ENCODE results near the gene RTTN.
"Not testable (repeated sequence)": the region's sequence is repeated elsewhere in the genome, so short reads cannot be mapped to it uniquely, and the experiment has no call there.

RTTN gene

DNA sequence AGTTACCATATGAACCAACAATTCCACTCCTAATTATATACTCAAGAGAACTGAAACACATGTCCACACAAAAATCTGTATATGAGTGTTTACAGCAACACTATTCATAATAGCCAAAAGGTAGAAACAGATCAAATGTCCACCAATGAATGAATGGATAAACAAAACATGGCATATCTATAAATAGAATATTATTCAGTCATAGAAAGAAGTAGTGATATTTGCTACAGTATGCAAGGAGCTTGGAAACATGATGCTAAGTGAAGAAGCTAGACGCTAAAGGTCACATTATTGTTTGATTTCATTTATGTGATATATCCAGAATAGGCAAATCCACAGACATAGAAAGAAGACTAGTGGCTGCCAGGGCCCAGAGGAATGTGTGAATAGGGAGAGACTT, 92.0 kb downstream of the RTTN start:
- no peak for DNase-seq

DNA sequence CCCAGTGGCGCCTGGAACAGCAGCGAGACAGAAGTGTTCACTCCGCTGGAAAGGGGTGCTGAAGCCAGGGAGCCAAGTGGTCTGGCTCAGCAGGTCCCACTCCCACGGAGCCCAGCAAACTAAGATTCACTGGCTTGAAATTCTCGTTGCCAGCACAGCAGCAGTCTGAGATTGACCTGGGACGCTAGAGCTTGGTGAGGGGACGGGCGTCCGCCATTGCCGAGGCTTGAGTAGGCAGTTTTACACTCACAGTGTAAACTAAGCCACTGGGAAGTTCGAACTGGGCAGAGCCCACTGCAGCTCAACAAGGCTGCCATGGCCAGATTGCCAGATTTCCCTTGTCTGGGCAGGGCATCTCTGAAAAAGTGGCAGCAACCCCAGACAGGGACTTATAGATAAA, 94.8 kb downstream of the RTTN start:
- intact Hi-C loops (cut with DNase I) = no loop called here

More for the DNA sequence above, 92.0 kb downstream of the RTTN start:
- intact Hi-C loops (cut with DNase I) = no loop called here

DNA sequence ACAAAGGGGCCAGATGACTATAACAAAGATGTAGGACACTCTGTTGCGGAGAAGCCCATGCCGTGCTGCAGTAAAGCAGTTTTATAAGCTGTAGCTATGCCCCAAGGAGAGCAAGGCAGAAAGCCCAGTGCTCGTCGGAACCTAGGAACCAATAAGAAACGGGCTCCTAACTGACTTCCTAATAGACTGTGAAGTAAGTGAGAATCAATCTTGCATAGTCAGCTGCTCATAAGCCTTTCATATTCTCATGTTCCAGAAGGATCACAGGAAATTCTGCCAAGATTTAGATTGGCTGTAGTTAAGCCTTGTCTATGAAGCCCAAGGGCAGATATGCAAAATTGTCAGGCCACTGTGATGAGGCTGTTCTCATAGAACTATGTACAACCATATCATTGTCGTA, 98.4 kb downstream of the RTTN start:
- intact Hi-C loops (cut with DNase I) = no loop called here
- DNase-seq = no peak

More for the DNA sequence above, 94.8 kb downstream of the RTTN start:
- no peak for DNase-seq

DNA sequence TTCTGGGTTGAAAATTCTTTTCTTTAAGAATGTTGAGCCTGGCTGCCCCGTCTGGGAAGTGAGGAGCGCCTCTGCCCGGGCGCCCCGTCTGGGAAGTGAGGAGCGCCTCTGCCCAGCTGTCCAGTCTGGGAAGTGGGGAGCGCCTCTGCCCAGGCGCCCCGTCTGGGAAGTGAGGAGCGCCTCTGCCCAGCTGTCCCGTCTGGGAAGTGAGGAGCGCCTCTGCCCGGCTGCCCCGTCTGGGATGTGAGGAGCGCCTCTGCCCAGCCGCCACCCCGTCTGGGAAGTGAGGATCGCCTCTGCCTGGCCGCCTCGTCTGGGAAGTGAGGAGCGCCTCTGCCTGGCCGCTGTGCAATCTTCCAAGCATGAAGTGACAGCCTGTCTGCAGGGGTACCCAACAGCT, 102.6 kb downstream of the RTTN start:
- DNase-seq; intact Hi-C loops (cut with DNase I): not testable (repeated sequence)

DNA sequence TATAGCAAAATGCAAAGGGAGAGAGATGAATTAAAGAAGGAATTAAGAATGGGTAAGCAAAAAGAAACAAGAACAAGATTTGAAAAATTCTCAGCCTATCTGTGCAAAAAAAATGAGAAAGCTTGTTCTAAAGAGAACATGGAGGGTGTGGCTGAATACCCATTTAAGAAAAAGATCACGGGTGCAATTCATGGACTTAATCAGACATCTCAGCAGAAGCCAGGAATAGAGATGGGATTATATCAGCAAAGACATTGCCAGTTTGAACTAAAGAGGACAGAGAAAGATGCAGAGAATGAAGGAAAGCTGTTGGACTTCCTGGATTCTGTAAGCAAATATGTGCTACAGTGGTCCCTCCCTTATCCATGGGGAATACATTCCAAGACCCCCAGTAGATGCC, 115.6 kb downstream of the RTTN start:
- no peak for DNase-seq
- intact Hi-C loops (cut with DNase I) = loop anchor here (10.0 kb wide), 1 partner anchor 1245 kb away; no protein-coding TSS in a partner anchor

DNA sequence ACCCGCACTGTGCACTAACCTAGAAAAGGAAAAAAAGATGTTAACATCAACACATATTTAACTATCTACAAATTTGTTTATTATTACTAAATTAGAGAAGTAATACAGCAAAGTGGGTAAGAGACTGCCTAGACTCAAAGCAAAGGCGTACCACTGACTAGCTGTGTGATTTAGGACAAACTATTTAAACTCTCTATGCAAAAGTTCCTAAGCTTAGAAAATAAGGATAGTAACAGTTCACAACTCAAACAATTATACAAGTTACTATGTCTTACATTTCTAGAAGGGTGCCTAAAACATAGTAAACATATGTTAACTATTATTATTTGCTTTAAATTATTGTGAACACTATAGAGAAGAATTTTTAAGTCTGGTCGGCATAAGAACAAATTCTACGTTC, 119.4 kb downstream of the RTTN start:
- intact Hi-C loops (cut with DNase I) = loop anchor here (10.0 kb wide), 1 partner anchor 1241 kb away; no protein-coding TSS in a partner anchor
- DNase-seq = no peak

DNA sequence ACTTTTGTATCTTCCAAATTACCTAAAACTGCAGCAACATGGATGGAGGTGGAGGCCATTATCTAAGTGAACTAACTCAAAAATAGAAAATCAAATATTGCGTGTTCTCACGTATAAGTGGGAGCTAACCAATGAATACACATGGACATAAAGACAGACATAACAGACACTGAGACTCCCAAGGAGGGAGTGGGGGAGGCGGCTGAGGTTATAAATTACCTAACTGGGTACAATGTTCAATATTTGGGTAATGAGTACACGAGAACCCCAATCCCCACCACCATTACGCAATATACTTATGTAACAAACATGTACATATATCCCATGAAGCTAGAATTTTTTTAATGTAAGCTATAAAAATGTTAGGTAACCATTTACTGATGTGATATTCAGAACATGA, 119.8 kb downstream of the RTTN start:
- no peak for DNase-seq
- intact Hi-C loops (cut with DNase I) = loop anchor here (10.0 kb wide), 1 partner anchor 1241 kb away; no protein-coding TSS in a partner anchor

DNA sequence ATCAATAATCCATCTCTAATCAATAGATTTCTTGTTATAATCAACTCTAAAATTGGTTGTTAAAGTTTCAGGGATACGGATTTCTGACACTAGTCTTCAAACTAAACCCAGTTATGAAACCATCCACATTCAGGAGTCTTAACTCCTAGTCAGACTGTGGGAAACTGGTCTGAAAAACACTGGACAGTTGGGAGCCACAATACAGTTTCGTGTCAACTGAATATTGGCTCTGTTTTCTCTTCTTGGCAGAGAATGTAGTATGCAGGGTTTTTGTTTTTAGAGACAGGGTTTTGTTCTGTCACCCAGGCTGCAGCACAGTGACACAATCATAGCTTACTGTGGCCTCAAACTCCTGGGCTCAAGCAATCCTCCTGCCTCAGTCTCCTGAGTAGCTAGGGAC, 123.1 kb downstream of the RTTN start:
- intact Hi-C loops (cut with DNase I) = loop anchor here (10.0 kb wide), 1 partner anchor 1238 kb away; no protein-coding TSS in a partner anchor
- no peak for DNase-seq

DNA sequence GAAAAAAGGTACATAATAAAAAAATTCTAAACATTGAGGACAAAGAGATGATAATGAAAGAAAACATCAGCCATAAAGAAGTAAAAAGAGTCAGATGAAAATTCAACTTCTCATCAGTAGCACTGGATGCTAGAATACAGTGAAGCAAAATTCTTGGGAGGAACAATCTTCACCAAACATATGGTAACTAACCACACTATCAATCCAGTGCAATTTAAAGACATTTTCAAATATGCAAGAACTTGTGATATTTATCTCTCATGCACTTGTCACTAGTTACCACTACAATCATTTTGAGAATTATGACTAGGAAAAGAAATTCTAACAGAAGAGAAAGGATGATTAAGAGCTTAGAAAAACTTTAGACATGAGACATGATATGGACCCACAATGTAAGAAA, 127.4 kb downstream of the RTTN start:
- intact Hi-C loops (cut with DNase I) = no loop called here
- no peak for DNase-seq

DNA sequence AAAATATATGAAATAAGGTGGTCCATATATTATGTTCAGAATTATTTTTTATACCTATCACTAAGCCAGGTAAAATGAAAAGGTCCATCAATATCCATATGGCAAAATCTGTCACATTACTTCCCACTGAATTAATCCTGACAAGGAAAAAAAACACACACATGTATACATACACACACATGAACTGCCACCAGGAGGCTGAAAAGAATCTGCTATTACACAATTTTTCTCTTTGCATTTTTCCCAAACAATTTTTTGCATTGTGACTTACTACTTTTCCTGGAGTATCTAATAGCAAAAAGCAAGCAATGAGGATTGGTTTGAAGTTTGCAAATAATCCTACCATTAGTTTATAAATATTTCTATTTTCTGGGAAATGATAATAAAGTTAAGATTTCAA, 129.6 kb downstream of the RTTN start:
- no peak for DNase-seq
- intact Hi-C loops (cut with DNase I) = no loop called here

DNA sequence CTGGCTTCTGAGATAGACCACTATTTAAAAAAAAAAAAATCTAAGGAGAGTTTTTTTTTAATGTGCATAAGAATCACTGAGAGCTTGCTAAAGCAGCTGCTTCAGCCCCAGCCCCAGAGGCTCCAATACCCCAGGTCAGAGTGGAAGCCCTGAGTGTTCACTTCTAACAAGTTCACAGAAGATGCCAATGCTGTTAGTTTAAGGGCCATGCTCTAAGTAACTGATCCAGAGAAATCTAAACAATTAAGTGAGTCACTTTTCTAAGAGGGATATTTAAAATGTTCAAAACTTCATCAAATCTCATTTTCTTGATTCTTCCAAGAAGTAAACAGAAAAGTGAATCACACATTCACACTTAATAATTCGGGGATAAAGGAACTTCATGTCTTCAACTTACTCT, 131.4 kb downstream of the RTTN start:
- intact Hi-C loops (cut with DNase I) = no loop called here
- DNase-seq = no peak

DNA sequence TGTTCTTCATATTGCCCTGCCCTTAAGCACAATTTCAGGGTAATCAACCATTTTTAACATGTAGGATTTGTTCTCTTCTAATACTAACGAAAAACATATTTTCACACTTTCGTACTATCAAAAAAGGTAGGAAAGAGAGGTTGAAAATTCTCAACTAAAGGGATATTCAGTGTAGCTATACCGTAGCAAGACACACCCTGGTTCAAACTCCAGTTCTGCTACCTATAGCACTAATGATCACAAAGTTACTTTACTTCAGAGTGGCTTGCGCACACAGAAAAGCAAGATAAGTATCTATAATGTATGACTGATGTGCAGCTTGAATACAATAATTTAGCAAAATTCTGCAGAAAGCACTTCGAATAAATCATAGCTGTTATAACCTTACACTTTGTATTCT, 132.1 kb downstream of the RTTN start:
- DNase-seq = no peak
- intact Hi-C loops (cut with DNase I) = no loop called here

DNA sequence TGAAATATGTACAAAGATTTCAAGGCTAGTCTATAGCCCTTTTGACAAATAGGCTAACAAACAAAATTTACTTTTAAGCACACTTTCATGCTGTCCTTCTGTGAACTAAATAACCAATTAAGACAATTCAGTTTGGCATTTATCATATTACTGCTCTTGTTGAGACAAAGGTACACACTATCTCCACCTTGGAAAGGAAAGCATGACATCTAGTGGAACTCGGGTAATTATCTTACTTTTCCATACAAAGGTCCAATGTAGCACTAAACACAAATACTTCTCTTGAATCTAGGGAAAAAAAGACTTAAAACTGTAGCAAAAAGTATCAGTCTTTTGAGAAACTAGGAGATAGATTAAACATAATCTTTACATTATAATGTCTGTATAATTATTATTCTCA, 132.8 kb downstream of the RTTN start:
- intact Hi-C loops (cut with DNase I) = no loop called here
- no peak for DNase-seq

DNA sequence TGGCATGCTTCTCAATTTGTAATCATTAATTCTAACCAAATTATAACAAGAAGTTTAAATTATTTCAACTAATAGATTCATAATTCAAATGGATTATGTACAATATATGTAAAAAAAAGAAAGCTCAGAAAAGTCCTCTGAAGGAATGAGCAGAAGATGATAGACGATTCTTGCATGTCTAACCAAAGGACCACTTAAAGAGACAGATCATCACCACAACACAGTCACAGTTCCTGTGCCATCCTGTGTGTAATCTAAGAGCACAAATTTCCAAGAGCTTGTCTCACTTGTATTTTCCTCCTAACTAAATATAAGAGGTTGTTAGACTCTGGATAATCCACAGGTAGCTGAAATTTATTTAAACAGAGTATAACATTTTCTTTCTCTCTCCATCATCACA, 135.5 kb downstream of the RTTN start:
- intact Hi-C loops (cut with DNase I) = no loop called here
- no peak for DNase-seq

DNA sequence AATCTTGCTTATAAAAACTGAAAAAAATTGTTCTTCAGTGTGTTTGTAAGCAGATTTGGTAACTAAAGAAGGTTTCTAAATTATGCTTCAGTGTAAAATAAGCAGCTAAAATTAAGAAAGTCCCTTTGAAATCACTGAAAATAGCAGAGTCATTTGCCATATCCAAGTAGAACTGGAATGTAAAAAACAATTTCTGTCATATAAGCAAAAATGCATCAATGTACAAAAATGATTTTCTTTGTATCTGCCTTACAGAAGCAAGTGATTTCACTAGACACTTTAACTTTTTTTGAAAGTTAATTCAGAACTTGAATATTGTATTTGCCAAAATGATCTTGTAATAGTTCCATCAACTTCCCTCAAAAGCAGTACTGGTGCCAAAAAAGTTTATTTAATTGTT, 136.1 kb downstream of the RTTN start:
- DNase-seq = no peak
- intact Hi-C loops (cut with DNase I) = no loop called here

DNA sequence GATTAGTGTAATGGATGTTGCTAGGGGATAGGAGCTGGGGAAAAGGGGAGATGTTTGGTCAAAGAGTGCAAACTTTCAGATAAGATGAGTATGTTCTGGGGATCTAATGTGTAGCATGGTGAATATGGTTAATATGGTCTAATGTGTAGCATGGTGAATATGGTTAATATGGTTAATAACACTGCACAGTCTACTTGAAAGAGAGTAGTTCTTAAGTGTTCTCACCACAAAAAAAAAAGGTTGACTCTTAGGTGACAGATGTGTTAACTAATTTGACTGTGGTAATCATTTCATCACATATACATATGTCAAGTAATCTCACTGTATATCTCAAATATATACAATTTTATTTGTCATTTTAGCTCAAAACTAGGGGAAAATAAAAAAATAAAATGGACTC, 136.5 kb downstream of the RTTN start:
- intact Hi-C loops (cut with DNase I) = no loop called here
- no peak for DNase-seq

DNA sequence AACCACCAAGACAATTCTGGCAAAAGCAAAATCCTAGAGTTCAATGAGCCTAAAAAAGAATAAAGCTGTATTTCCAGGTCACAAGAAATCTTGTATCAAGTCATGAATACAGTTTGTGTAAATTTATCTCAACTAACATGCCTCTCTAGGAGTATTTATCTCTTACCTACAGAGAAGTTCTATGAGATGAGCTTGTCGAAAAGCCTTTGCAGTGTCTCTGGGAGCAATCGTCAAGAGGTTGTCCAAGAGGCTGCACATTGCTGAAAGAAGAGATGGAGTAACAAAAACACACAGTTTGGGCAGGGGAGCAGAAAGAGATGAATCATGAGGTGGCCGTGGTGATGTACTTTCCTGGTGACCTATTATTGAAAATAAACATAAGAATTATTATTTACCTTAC, 145.8 kb downstream of the RTTN start:
- no peak for DNase-seq
- intact Hi-C loops (cut with DNase I) = no loop called here

DNA sequence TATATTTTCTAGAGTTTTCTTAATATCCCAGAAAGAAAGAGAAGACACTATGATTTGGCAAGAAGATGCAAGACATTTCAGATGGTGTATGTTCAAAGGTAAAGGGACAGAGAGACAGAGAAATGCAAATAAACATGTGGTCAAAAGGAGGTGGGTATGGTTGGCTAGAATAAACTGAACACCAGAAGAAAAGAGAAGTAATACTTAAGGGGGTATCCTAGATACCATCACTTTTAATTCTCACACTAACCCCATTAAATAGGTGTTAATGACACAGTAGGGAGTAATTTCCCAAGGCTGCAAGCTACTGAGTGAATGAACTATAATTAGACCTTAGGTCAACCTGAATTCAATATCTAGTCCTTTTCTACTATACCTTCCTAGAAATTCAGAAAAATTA, 146.6 kb downstream of the RTTN start:
- intact Hi-C loops (cut with DNase I) = no loop called here
- no peak for DNase-seq

DNA sequence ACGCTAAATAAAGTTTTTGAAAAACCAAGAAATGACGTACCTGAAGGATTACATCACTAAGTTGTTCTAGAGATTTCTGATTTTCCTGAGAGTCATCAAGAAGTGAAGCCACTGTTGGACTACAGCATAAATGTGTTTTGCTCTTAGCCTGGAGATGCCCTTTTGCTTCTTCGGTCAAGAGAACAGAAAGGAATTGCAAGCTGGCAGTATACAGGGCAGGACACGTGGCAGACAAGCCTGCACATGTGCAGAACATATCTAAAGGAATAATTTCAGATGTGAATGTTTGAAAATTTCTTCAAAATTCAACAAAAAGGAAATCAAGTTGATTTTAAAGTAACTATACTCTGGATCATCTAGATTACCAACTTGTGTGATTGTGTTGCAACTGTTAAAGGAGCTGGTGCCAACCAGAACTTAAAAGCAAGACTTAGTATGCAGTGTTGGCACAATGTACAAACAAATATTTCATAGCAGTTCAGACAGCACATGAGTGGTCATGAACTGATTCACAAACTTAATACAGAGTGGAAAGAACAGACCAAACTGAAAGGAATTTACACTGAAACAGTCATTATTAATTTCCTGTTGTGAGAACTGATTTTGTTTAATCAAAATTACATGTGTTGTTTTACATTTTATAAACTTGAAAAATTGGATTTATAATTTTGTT, 157.4 kb downstream of the RTTN start:
- intact Hi-C loops (cut with DNase I) = no loop called here
- DNase-seq = no peak

DNA sequence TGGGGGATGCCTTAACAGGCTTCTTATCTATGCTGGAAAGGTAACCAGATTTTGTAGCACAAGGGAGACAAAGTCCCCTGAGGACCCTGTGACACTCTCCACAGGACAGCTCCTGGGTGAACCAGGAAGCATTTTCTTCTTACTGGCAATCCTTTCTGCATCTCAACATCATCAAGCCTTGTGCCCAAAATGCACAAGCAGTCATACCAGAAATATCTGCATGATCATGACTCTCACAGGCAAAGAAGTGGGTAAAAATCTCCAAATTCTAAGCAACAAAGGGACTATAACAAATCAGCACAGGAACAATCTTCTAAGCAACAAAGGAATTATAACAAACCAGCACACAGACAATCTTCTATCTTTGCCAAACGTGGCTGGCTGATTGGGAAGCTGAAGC, 158.7 kb downstream of the RTTN start:
- DNase-seq = no peak
- intact Hi-C loops (cut with DNase I) = no loop called here

DNA sequence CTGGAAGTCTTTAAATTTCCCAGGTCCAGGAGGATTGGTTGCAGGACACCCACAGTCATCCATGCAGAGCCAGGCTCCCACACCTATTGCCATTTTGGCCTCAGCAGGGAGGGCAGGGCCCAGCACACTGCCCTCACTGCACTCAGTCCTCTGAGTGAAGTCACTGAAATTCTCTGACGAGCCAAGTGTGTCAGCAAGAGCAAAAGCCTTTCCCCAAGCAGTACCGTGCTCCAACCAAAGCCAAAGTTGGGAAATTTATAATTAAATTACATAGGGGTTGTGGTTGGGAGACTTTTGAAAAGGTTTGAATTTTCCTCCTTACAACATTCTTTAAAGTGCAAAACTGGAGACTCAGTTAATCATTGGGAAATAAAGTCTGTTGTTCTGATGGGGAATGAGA, 159.3 kb downstream of the RTTN start:
- intact Hi-C loops (cut with DNase I) = no loop called here
- no peak for DNase-seq

DNA sequence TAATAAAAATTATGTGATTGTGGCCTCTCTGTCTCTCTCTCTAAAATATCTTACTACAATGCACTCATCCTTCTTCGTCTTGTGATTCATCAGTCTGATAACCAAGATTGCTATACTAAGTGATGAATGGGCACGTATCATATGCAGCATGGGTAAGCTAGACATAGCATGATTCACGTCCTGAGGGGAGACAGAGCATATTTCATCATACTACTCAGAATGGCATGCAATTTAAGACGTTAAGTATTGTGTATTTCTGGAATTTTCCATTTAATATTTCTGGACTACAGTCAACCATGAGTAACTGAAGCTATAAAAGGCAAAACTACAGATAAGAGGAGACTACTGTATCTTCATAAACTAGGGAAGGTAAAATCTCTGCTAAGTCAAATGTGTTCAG, 160.9 kb downstream of the RTTN start:
- DNase-seq = no peak
- intact Hi-C loops (cut with DNase I) = no loop called here

Data from head of caudate nucleus (tissue), 42 donors.